VCaP (cell line): ENCODE data around the gene EDC4.

Source experiments
- H3K27ac ChIP-seq: fragments of 450-650 bp; 2 replicates; pipeline ENCODE4 v1.5.1; 2017
- CTCF ChIP-seq: fragments of 450-650 bp; conservative IDR thresholded peaks from 2 replicates; pipeline ENCODE4 v1.5.1; 2017; ENCODE audit warnings: mild to moderate bottlenecking, moderate library complexity

EDC4 gene

GRCh38 chr16:67886387-67886786 lies 13.5 kb downstream of the EDC4 start:
- no peak overlapping the region for H3K27ac ChIP-seq
- TF ChIP-seq CTCF = no peak

DNA sequence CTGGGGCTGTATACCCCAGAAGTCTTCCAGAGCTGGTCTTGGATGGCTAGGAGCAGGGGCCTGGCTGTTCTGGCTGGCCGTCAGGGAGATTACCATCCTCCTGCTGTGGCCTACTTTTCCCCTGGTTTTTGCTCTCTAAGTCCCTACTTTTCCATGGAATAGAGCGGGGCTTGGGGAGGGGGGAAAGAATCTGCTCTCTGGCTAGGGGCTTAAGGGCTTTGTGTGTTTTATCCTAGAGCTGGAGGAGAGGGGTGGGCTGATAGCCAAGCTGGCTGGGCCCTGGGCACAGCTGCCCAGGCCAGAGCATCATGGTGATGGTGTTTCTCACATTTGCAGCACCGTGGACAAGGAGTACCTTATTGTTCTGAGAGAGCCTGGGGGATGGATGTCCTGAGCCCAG lies 15.5 kb downstream of the EDC4 start:
- TF ChIP-seq CTCF = no peak
- H3K27ac ChIP-seq = no peak overlapping the region

DNA sequence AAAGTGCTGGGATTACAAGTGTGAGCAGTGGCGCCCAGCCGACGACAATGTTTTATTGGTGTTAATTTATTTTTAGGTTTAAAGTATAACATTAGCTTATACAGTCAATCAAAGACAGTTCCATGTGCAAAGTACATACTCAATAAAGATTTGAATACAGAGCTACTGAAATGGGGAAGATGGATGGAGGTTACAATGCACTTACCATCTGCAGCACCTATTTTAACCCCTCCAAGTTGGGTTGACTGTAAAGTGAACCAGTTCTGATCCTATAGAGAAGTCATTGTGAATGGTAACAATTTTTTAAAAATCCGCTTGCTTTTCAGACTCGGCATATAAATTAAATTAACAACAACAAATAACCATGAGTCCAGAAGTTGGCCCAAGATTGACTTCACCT lies 19.5 kb downstream of the EDC4 start:
- H3K27ac ChIP-seq = peak overlapping the region; percentile 81

DNA sequence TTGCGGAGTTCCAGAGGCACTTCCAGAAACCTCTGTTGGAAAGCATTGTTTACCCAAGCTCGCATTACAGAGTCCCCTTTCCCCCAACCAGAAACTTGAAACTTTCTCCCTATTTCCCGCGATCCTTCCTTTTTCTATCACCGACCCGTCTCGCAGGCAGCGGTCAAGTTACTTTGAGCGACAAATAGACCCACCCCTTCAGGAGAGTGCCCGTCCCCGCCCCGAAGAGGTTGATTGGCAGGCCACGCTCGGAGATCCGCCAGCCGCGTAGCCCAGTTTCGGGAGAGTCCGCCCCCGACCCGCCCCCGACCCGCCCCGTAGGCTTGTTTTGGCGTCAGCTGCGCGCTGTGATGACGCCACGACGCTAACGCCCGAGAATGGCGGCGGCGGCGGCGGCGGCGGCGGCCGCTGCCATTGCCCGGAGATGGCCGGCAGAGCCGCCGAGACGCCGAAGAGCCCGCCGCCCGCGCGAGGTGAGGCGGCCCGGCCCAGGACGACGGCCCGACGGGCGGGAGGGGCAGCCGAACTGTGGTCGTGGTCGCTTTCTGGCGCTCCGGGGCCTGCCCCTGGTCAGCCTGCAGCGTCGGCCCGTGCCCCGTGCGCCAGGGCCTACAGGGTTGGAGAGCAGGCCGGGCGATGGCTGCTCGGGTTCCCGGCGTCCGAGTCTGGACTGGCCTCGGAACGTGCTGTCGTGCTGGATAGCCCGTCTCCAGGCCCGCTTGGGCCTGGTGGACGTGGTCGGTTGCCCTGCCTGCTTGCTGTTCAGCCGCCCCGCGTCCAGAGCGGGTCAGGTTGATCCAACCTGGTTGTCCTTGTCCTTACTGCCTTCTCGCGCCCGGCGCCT lies 20.3 kb downstream of the EDC4 start, which contains the start of gene PSKH1:
TSS of gene PSKH1 (plus strand) at position 356 of the 844 bp plus-strand sequence. CDS start 15,496 bp downstream, outside the sequence.
- peak within 1 kb of the TSS; percentile 81 for H3K27ac ChIP-seq
- no peak for TF ChIP-seq CTCF

More for the DNA sequence above, 19.5 kb downstream of the EDC4 start:
- TF ChIP-seq CTCF = no peak

- peak overlapping the region; percentile 81 for H3K27ac ChIP-seq
- TF ChIP-seq CTCF = no peak
Measured at GRCh38 chr16:67893743-67894399, 21.0 kb downstream of the EDC4 start.

GRCh38 chr16:67897231-67897630 lies 24.4 kb downstream of the EDC4 start:
- no peak for TF ChIP-seq CTCF
- H3K27ac ChIP-seq = no peak overlapping the region

DNA sequence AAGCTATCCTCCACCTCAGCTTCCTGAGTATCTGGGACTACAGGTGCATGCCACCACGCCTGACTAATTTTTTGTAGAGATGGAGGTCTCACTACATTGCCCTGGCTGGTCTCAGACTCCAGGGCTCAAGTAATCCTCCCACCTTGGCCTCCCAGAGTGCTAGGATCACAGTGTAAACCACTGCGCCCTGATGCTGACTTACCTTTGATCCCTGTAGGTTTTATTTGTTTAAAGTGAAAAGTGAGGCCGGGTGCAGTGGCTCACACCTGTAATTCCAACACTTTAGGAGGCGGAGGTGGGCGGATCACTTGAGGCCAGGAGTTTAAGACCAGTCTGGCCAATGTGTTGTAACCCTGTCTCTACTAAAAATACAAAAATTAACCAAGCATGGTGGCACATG lies 28.9 kb downstream of the EDC4 start:
- no peak for TF ChIP-seq CTCF
- no peak overlapping the region for H3K27ac ChIP-seq
